ENCODE results near the gene SPATA6L.

DNA sequence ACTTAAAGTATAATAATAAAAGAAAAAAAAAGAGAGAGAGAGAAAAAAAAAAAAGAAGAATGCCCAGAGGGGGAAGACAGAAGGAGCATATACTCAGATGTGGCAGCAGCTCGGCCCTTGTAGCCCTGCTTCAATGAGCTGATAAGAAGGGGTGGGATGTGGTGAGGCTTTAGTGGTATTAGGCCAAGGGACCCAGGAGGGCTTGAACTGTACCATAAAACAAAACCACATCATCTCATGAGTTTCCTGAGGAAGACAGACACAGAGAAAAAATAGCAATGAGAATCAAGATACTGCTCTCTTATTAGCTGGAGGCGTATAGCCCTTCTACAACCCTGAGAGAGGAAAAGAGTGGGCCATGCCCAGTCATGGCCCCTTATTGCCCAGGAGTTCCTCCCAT is 103.2 kb downstream of the SPATA6L start:
- TF ChIP-seq, protein P1, sequence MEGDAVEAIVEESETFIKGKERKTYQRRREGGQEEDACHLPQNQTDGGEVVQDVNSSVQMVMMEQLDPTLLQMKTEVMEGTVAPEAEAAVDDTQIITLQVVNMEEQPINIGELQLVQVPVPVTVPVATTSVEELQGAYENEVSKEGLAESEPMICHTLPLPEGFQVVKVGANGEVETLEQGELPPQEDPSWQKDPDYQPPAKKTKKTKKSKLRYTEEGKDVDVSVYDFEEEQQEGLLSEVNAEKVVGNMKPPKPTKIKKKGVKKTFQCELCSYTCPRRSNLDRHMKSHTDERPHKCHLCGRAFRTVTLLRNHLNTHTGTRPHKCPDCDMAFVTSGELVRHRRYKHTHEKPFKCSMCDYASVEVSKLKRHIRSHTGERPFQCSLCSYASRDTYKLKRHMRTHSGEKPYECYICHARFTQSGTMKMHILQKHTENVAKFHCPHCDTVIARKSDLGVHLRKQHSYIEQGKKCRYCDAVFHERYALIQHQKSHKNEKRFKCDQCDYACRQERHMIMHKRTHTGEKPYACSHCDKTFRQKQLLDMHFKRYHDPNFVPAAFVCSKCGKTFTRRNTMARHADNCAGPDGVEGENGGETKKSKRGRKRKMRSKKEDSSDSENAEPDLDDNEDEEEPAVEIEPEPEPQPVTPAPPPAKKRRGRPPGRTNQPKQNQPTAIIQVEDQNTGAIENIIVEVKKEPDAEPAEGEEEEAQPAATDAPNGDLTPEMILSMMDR (IDR thresholded peaks at IDR 0.05) = no peak
- TF ChIP-seq POLR2A (IDR thresholded peaks at IDR 0.05) = no peak
